Panc1 (cell line): ENCODE measurements around the gene ANKRD55. TPM values are rescaled to one million over a fixed set of nuclear protein-coding genes. Genes with fewer than 3 reads are reported as not detected.
"Not testable (repeated sequence)": the region's sequence is repeated elsewhere in the genome, so short reads cannot be mapped to it uniquely, and the experiment has no call there.

ENCODE experiments used
- ATAC-seq: fragments of 200-7000 bp; cut with Tn5 transposase; 2 replicates; pipeline ENCODE4 v1.9.1; 2020; ENCODE audit warnings: mild to moderate bottlenecking, moderate library complexity
- BruUV-seq: library from RNA; stranded (reverse); fragments of 400-500 nt; replicated peaks from 2 replicates; lab custom pipeline; 2021; lab: Mats Ljungman, UMichigan
- CTCF ChIA-PET: fragments of 300-600 bp; sonication (Branson Sonifier 250); formaldehyde crosslinking; loops from one replicate; lab custom pipeline; 2022; ENCODE audit warnings: antibody characterized with exemption; lab: Charles Lee
- POLR2A ChIA-PET: fragments of 300-600 bp; sonication (Branson Sonifier 250); formaldehyde crosslinking; loops from one replicate; lab custom pipeline; 2022; ENCODE audit warnings: antibody characterized with exemption; lab: Charles Lee
- DNase-seq: peaks from one replicate; pipeline ENCODE4 v3.0.0-alpha.2; 2010; ENCODE audit warnings: low read depth, low spot score
- H3K27ac ChIP-seq: 2 replicates; pipeline ENCODE4 v1.5.1; 2011; ENCODE audit warnings: mild to moderate bottlenecking, low read length, inconsistent platforms
- H3K27me3 ChIP-seq: fragments of 200-500 bp; sonication (Bioruptor generic); 2 replicates; pipeline ENCODE4 v1.6.0; 2014; ENCODE audit warnings: low read length, inconsistent platforms; ENCODE audit not compliant: control insufficient read depth, insufficient read depth
- H3K36me3 ChIP-seq: fragments of 200-500 bp; sonication (Bioruptor generic); 2 replicates; pipeline ENCODE4 v1.5.1; 2014; ENCODE audit warnings: inconsistent platforms, mild to moderate bottlenecking, low read length, moderate library complexity; ENCODE audit not compliant: control insufficient read depth, insufficient read depth
- H3K4me1 ChIP-seq: 2 replicates; pipeline ENCODE4 v1.5.1; 2011; ENCODE audit warnings: inconsistent platforms, mild to moderate bottlenecking, low read length, moderate library complexity; ENCODE audit not compliant: control insufficient read depth, insufficient read depth
- H3K4me3 ChIP-seq, 2 experiments: 2 replicates each; pipeline ENCODE4 v1.5.1; 2011 to 2012; ENCODE audit warnings: low read depth in 2 of 2, low read length in 2 of 2, mild to moderate bottlenecking in 2 of 2, inconsistent platforms in 1 of 2, moderate library complexity in 1 of 2
- H3K9me3 ChIP-seq: fragments of 200-500 bp; sonication (Bioruptor generic); 2 replicates; pipeline ENCODE4 v1.5.1; 2014; ENCODE audit warnings: low read depth, mild to moderate bottlenecking, inconsistent platforms, low read length, moderate library complexity; ENCODE audit not compliant: control insufficient read depth, insufficient read depth
- CTCF ChIP-seq: fragments of 450-650 bp; IDR thresholded peaks from 2 replicates; pipeline ENCODE4 v1.5.1; 2017; ENCODE audit warnings: mild to moderate bottlenecking
- POLR2AphosphoS5 ChIP-seq: IDR thresholded peaks from 2 replicates; pipeline ENCODE4 v1.6.1; 2012; ENCODE audit warnings: mild to moderate bottlenecking, low read depth, low read length, moderate library complexity
- REST ChIP-seq, 2 experiments: IDR thresholded peaks; 2 replicates each; pipeline ENCODE4 v1.6.1; 2011 to 2012; ENCODE audit warnings: low read depth in 2 of 2, control low read depth in 1 of 2, low read length in 1 of 2, mild to moderate bottlenecking in 1 of 2, moderate library complexity in 1 of 2; ENCODE audit not compliant: insufficient read depth in 1 of 2
- SIN3A ChIP-seq: IDR thresholded peaks from 2 replicates; pipeline ENCODE4 v1.6.1; 2012; ENCODE audit warnings: low read depth, mild to moderate bottlenecking, low read length, moderate library complexity, borderline replicate concordance; ENCODE audit not compliant: insufficient read depth
- TCF7L2 ChIP-seq: IDR thresholded peaks from 2 replicates; pipeline ENCODE4 v1.6.1; 2011; ENCODE audit warnings: mild to moderate bottlenecking, low read depth, low read length, inconsistent platforms
- in situ Hi-C: cut with HindIII; loops from 2 replicates; pipeline ENCODE4 v1.10.0; 2016; ENCODE audit warnings: low sequenced_read_pairs, low pct_unique_long_range_greater_than_20kb
- intact Hi-C: fragments of 100-400 bp; cut with micrococcal nuclease; formaldehyde crosslinking; loops from one replicate; pipeline ENCODE4 v1.10.0; 2022; ENCODE audit not compliant: unreplicated experiment
- total RNA-seq: library from RNA; stranded (reverse); gene quantifications from one replicate; pipeline ENCODE4 v1.2.1, GENCODE V29; 2021; ENCODE audit not compliant: unreplicated experiment

ANKRD55 gene
- total RNA-seq, 1 experiment from 2014 or later = not detected

DNA sequence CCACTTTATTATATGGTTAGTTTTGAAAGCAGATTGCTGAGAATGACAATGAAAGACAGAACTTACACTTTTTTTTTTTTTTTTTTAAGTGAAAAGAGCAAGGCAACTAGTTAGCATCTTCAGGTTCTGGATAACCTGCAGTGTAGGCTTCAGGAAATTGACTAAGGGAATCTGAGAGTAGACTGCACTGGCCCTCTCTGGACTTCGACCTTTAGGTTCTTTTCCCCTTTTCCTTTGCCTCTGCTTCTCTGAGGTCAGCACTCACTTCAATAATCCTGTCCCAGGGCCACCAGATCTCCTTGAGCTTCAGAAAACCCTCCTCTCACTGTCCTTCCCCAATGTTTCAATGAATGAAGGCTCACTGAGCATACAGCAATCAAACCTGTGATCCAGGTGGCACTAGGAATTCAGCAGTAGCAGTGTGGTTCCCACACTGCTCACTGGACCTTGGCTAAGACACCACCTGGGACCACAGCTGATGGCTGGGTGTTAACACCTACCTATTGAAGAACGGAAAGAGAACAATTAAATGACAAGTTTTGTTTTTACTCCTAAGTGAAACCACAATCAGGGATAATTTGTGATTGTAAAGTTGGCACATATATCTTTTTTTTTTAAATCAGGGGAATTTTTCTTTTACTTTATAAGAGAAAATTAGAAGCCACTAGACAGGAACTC is 152.6 kb downstream of the ANKRD55 start:
- peak overlapping the region; percentile 4; the same call in 1 of the 2 replicates for H3K27ac ChIP-seq
- ChIA-PET CTCF (no interaction called here), POLR2A (no interaction called here)
- in situ Hi-C loops = no loop called here
- H3K9me3 ChIP-seq = no peaks in the 10 kb centered on the region
- intact Hi-C loops = no loop called here
- H3K36me3 ChIP-seq = no peaks in the 10 kb centered on the region
- ATAC-seq = no peak
- H3K27me3 ChIP-seq = no peaks in the 10 kb centered on the region
- H3K4me3 ChIP-seq = no peak overlapping the region
- TF ChIP-seq SIN3A = no peak
- TF ChIP-seq REST (IDR thresholded peaks at IDR 0.05; ENCODE audit: insufficient read depth in 1 of 2, low read depth in 2 of 2, low read length in 1 of 2) = no peak
- no TSS peak for BruUV-seq
- DNase-seq = no peak
- H3K4me1 ChIP-seq = no peaks in the 10 kb centered on the region

- H3K36me3 ChIP-seq, H3K27ac ChIP-seq, in situ Hi-C loops, H3K4me1 ChIP-seq, H3K4me3 ChIP-seq, ATAC-seq, POLR2A ChIA-PET, BruUV-seq, intact Hi-C loops, H3K27me3 ChIP-seq, CTCF ChIA-PET, DNase-seq, H3K9me3 ChIP-seq: not testable (repeated sequence)
Measured at GRCh38 chr5:56079157-56079500, 154.0 kb downstream of the ANKRD55 start.

- POLR2A ChIA-PET = no interaction called here
- no TSS peak for BruUV-seq
- in situ Hi-C loops = no loop called here
Measured at GRCh38 chr5:56078278-56079156, 154.6 kb downstream of the ANKRD55 start.

More at GRCh38 chr5:56078278-56079156, 154.6 kb downstream of the ANKRD55 start:
- CTCF ChIA-PET = no interaction called here
- no peak overlapping the region for H3K4me3 ChIP-seq
- no peaks in the 10 kb centered on the region for H3K36me3 ChIP-seq
- DNase-seq (no peak), ATAC-seq (no peak)
- intact Hi-C loops = no loop called here
- no peaks in the 10 kb centered on the region for H3K4me1 ChIP-seq
- TF ChIP-seq CTCF = no peak
- TF ChIP-seq TCF7L2 = no peak
- no peak for TF ChIP-seq REST (IDR thresholded peaks at IDR 0.05; ENCODE audit: insufficient read depth in 1 of 2, low read depth in 2 of 2, low read length in 1 of 2)
- no peak for TF ChIP-seq POLR2AphosphoS5
- TF ChIP-seq SIN3A = no peak
- no peaks in the 10 kb centered on the region for H3K27me3 ChIP-seq
- H3K9me3 ChIP-seq = no peaks in the 10 kb centered on the region
- H3K27ac ChIP-seq = no peak overlapping the region
